GM13977 (cell line): ENCODE results near the gene MLEC.

Experiments
- DNase-seq: peaks from one replicate; pipeline ENCODE4 v3.0.0; 2012; ENCODE audit warnings: low spot score
- CTCF ChIP-seq: IDR thresholded peaks from 2 replicates; pipeline ENCODE4 v1.5.1; 2012; ENCODE audit warnings: mild to moderate bottlenecking, control low read depth; ENCODE audit not compliant: insufficient read depth; ENCODE audit errors: extremely low read depth, missing control alignments
- in situ Hi-C: fragments of 300-500 bp; cut with MboI; formaldehyde crosslinking; loops from one replicate; pipeline ENCODE4 v1.12.0; 2022; ENCODE audit warnings: low sequenced_read_pairs, low pct_unique_long_range_greater_than_20kb, mixed read lengths, inconsistent platforms; ENCODE audit not compliant: unreplicated experiment

Gene MLEC

DNA sequence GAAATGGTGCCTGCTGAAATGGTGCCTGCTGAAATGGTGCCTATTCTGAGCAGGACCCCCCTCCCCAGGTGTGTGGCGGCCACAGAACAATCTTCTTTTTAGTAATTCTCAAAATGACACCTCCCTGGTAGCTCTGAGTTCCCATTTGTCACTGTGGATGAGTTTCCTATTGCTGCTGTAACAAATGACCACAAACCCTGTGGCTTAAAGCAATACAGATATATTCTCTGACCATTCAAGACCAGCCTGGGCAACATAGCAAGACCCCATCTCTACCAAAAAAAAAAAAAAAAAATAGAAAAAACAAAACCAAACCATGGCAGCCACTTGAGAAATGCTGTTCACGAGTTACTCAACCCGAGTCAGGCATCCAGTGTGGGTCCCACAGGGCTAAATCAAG, 46.6 kb downstream of the MLEC start:
- DNase-seq: no peak
- no peak for TF ChIP-seq CTCF
- in situ Hi-C loops: no loop called here

DNA sequence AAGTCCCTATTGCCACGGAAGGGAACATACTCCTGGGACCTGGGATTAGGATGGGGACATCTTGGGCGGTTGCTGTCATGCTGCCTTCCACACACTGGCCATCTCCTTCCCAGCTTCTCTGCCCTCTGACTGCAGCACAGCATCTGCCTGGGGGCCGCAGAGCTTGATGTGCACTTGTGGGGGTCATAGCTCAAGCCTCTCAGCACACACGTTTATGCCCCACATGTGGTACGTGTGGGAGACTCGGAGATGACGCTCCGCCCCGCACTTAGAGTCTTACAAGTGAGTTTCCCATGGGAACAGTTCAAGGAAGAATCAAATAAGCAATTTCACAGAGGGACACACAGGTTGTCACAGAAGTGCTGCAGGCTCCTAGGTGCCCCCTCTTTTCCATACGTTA, 47.3 kb downstream of the MLEC start:
- no peak for DNase-seq
- no peak for TF ChIP-seq CTCF
- in situ Hi-C loops: no loop called here

DNA sequence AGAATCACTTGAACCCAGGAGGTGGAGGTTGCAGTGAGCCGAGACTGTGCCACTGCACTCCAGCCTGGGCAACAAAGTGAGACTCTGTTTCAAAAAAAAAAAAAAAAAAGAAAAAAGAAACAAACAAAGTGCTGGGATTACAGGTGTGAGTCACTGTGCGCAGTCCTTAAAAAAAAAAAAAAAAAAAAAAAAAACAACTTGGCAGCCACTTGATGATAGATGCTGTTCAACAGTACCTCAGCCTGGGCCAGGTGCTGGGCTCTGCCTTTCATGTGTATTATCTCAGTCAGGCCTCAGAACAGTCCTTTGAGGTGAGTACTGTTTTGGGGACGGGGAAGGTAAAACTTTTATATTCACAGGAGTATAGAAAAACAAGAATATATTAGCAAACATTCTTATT, 48.2 kb downstream of the MLEC start:
- in situ Hi-C loops: no loop called here

DNA sequence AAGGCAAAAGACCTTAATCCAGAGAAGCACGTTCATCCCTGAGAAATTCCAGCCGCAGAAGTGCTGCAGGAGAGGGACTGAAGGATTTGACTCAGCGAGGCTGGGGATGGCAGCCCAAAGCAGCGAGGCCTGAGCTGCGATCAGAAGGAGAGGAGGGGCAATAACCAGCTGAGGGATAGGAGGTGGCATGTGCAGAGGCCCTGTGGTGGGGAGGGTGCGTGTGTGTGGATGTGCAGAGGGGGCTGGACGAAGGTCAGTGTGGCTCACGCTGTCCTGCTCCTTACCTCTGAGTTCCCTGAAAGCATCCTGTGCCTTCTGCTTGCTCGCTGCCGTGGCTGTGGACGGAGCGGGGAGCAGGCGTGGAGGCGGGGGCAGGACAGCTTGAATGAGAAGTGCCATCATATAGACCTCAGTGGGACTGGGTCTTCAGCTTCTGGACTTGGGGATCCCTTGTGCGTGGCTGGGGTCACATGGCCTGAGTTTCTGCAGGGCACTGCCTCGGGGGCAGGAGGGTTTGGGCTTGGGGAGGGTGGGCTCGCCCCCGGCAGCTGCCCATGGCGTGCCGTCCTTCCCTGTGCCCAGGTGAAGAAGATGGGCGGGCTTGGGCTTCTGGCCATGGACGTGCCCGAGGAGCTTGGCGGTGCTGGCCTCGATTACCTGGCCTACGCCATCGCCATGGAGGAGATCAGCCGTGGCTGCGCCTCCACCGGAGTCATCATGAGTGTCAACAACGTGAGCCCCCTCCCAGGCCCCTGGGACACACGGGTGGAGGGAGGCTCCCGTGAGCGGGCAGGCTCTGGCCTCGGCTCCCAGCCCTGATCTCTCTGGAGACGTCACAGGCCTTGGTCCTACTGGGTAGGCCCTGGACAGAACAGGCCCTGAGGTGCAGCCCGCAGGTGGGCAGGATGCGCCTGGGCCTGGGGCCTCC, 49.7 kb downstream of the MLEC start:
- no peak for TF ChIP-seq CTCF
- in situ Hi-C loops: no loop called here
- no peak for DNase-seq

More for the DNA sequence above, 48.2 kb downstream of the MLEC start:
- no peak for DNase-seq
- no peak for TF ChIP-seq CTCF

DNA sequence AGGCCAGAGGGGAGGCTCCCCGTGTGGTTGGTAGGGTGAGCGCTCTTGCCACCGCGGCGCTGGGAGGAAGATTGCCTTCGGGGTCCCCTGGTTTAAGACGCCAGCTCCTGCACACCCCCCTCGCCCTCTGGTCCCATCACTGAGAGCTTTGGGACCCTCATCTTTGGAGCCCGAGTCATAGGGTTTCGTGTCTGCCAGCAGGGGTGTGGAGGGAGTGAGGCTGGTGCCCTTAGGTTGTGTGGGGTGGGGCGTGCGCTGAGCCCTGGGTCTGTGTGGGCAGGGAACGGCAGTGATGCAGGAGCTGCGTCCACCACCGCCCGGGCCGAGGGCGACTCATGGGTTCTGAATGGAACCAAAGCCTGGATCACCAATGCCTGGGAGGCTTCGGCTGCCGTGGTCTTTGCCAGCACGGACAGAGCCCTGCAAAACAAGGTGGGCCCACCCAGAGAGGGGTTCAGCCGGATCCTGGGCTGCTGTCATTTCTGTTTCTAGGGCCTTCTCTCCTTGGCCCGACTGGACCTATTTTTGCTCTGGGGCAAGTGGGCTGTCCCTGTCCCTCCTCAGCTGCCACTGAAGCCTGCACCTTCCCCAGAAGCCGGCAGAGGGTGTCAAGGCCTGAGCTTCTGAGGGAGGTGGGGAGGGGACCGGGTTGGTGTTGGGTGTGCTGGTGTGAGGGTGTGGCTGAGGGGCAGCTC, 50.8 kb downstream of the MLEC start:
- DNase-seq: no peak
- TF ChIP-seq CTCF: no peak
- in situ Hi-C loops: no loop called here

- in situ Hi-C loops: no loop called here
- TF ChIP-seq CTCF: no peak
- no peak for DNase-seq
Observed at GRCh38 chr12:120738252-120739030, 51.5 kb downstream of the MLEC start.
